Measurements from ENCODE around the gene PCDHB10.
"Not testable (repeated sequence)": the region's sequence is repeated elsewhere in the genome, so short reads cannot be mapped to it uniquely, and the experiment has no call there.

Gene PCDHB10

GRCh38 chr5:141192110-141192725 lies at the start of gene PCDHB10:
Gene PCDHB10 (plus strand): TSS chr5:141192353. CDS start chr5:141192553, 200 bp downstream.
- DNase-seq (ENCODE audit: low spot score) = peak; percentile 68

- DNase-seq (ENCODE audit: low spot score) = no peak
Measured at GRCh38 chr5:141149812-141150211, 42.3 kb upstream of the PCDHB10 start, which contains the start of gene PCDHB6. Gene PCDHB6 (plus strand): TSS chr5:141150057. CDS start chr5:141150258, 201 bp downstream.

GRCh38 chr5:141150224-141150992 lies 41.7 kb upstream of the PCDHB10 start:
- no peak for DNase-seq (ENCODE audit: low spot score)

- no peak for DNase-seq (ENCODE audit: low spot score)
Measured at GRCh38 chr5:141150993-141151325, 41.2 kb upstream of the PCDHB10 start.

GRCh38 chr5:141151632-141152031 lies 40.5 kb upstream of the PCDHB10 start:
- not testable (repeated sequence) for DNase-seq (ENCODE audit: low spot score)

- not testable (repeated sequence) for DNase-seq (ENCODE audit: low spot score)
Measured at GRCh38 chr5:141152096-141152495, 40.1 kb upstream of the PCDHB10 start.

GRCh38 chr5:141155540-141156374 lies 36.4 kb upstream of the PCDHB10 start:
- DNase-seq (ENCODE audit: low spot score) = peak; percentile 44

GRCh38 chr5:141157356-141157755 lies 34.8 kb upstream of the PCDHB10 start:
- not testable (repeated sequence) for DNase-seq (ENCODE audit: low spot score)

GRCh38 chr5:141157901-141158300 lies 34.3 kb upstream of the PCDHB10 start:
- DNase-seq (ENCODE audit: low spot score) = not testable (repeated sequence)

- DNase-seq (ENCODE audit: low spot score) = peak; percentile 40
Measured at GRCh38 chr5:141172381-141173204, 19.6 kb upstream of the PCDHB10 start, which contains the start of gene PCDHB7. Gene PCDHB7 (plus strand): TSS chr5:141172644. CDS start chr5:141172836, 192 bp downstream.

GRCh38 chr5:141174291-141175104 lies 17.7 kb upstream of the PCDHB10 start:
- not testable (repeated sequence) for DNase-seq (ENCODE audit: low spot score)

GRCh38 chr5:141175933-141176332 lies 16.2 kb upstream of the PCDHB10 start:
- DNase-seq (ENCODE audit: low spot score) = no peak

- DNase-seq (ENCODE audit: low spot score) = not testable (repeated sequence)
Measured at GRCh38 chr5:141177577-141178191, 14.5 kb upstream of the PCDHB10 start, which contains the start of gene PCDHB8. Gene PCDHB8 (plus strand): TSS chr5:141177790. CDS start chr5:141178035, 245 bp downstream.

- not testable (repeated sequence) for DNase-seq (ENCODE audit: low spot score)
Measured at GRCh38 chr5:141179371-141179770, 12.8 kb upstream of the PCDHB10 start.

- DNase-seq (ENCODE audit: low spot score) = not testable (repeated sequence)
Measured at GRCh38 chr5:141179876-141180275, 12.3 kb upstream of the PCDHB10 start.

GRCh38 chr5:141180313-141180712 lies 11.8 kb upstream of the PCDHB10 start:
- no peak for DNase-seq (ENCODE audit: low spot score)

- DNase-seq (ENCODE audit: low spot score) = peak; percentile 60
Measured at GRCh38 chr5:141182248-141182647, 9.9 kb upstream of the PCDHB10 start, which contains the start of gene PCDHB16. Gene PCDHB16 (plus strand): TSS chr5:141182387. CDS start chr5:141182560, 173 bp downstream.

GRCh38 chr5:141184117-141184855 lies 7.9 kb upstream of the PCDHB10 start:
- not testable (repeated sequence) for DNase-seq (ENCODE audit: low spot score)

GRCh38 chr5:141186897-141187512 lies 5.1 kb upstream of the PCDHB10 start, which contains the start of gene PCDHB9:
Gene PCDHB9 (plus strand): TSS chr5:141187161. CDS start chr5:141187319, 158 bp downstream.
- DNase-seq (ENCODE audit: low spot score) = peak; percentile 59

All from iPS-NIHi11 (cell line).